Neuron (in vitro differentiated cells): Measurements from ENCODE around the gene STXBP3.

ENCODE experiments used
- H2AFZ ChIP-seq: one replicate; pipeline ENCODE4 v1.6.1; 2013; ENCODE audit warnings: low read depth, mild to moderate bottlenecking, inconsistent platforms, low read length, moderate library complexity
- H3K27me3 ChIP-seq: one replicate; pipeline ENCODE4 v1.6.1; 2013; ENCODE audit warnings: low read length; ENCODE audit not compliant: insufficient read depth
- H3K36me3 ChIP-seq: one replicate; pipeline ENCODE4 v1.6.1; 2013; ENCODE audit warnings: low read length; ENCODE audit not compliant: insufficient read depth
- H3K4me1 ChIP-seq: one replicate; pipeline ENCODE4 v1.6.1; 2013; ENCODE audit warnings: low read length; ENCODE audit not compliant: insufficient read depth
- H3K4me3 ChIP-seq: 2 replicates; pipeline ENCODE4 v1.5.1; 2013; ENCODE audit warnings: mild to moderate bottlenecking, low read length, moderate library complexity
- H3K9me3 ChIP-seq: one replicate; pipeline ENCODE4 v1.6.1; 2013; ENCODE audit warnings: low read length

STXBP3 gene

GRCh38 chr1:108823632-108824031 is 77.2 kb downstream of the STXBP3 start:
- Histone ChIP-seq H3K9me3 (peaks cover 2% of the 10 kb centered on the region), H3K4me3 (no peak overlapping the region), H3K27me3 (no peaks in the 10 kb centered on the region), H3K36me3 (no peaks in the 10 kb centered on the region), H2AFZ (no peak overlapping the region), H3K4me1 (peaks cover 2% of the 10 kb centered on the region)

- H3K27me3 ChIP-seq: no peaks in the 10 kb centered on the region
- peaks cover 2% of the 10 kb centered on the region for H3K9me3 ChIP-seq
- no peak overlapping the region for H2AFZ ChIP-seq
- peaks cover 4% of the 10 kb centered on the region for H3K4me1 ChIP-seq
- H3K4me3 ChIP-seq: no peak overlapping the region
- H3K36me3 ChIP-seq: no peaks in the 10 kb centered on the region
These were observed 77.6 kb downstream of the STXBP3 start for GRCh38 chr1:108824051-108824450.

GRCh38 chr1:108826081-108826635 is 79.7 kb downstream of the STXBP3 start:
- Histone ChIP-seq H3K4me1 (peaks cover 4% of the 10 kb centered on the region), H3K36me3 (no peaks in the 10 kb centered on the region)

GRCh38 chr1:108828074-108828961 is 81.8 kb downstream of the STXBP3 start:
- no peak overlapping the region for H3K4me3 ChIP-seq

More at GRCh38 chr1:108826081-108826635, 79.7 kb downstream of the STXBP3 start:
- H3K4me3 ChIP-seq: no peak overlapping the region
- peaks cover 2% of the 10 kb centered on the region for H3K9me3 ChIP-seq
- H2AFZ ChIP-seq: no peak overlapping the region
- H3K27me3 ChIP-seq: no peaks in the 10 kb centered on the region

GRCh38 chr1:108829498-108829916 is 83.0 kb downstream of the STXBP3 start:
- Histone ChIP-seq H3K4me1 (peaks cover 4% of the 10 kb centered on the region), H3K36me3 (no peaks in the 10 kb centered on the region), H2AFZ (no peak overlapping the region), H3K9me3 (peaks cover 2% of the 10 kb centered on the region), H3K4me3 (no peak overlapping the region), H3K27me3 (no peaks in the 10 kb centered on the region)

More at GRCh38 chr1:108828074-108828961, 81.8 kb downstream of the STXBP3 start:
- no peaks in the 10 kb centered on the region for H3K36me3 ChIP-seq
- peaks cover 4% of the 10 kb centered on the region for H3K4me1 ChIP-seq
- no peak overlapping the region for H2AFZ ChIP-seq
- H3K9me3 ChIP-seq: peaks cover 2% of the 10 kb centered on the region
- no peaks in the 10 kb centered on the region for H3K27me3 ChIP-seq

- no peaks in the 10 kb centered on the region for H3K27me3 ChIP-seq
- H2AFZ ChIP-seq: no peak overlapping the region
- H3K4me3 ChIP-seq: no peak overlapping the region
- peaks cover 4% of the 10 kb centered on the region for H3K4me1 ChIP-seq
- no peaks in the 10 kb centered on the region for H3K9me3 ChIP-seq
- H3K36me3 ChIP-seq: no peaks in the 10 kb centered on the region
These were observed 83.9 kb downstream of the STXBP3 start for GRCh38 chr1:108830119-108831008.

GRCh38 chr1:108831225-108831624 is 84.8 kb downstream of the STXBP3 start:
- H3K36me3 ChIP-seq: no peaks in the 10 kb centered on the region
- no peaks in the 10 kb centered on the region for H3K27me3 ChIP-seq
- H3K9me3 ChIP-seq: no peaks in the 10 kb centered on the region
- no peak overlapping the region for H2AFZ ChIP-seq
- peaks cover 4% of the 10 kb centered on the region for H3K4me1 ChIP-seq
- H3K4me3 ChIP-seq: no peak overlapping the region

- H2AFZ ChIP-seq: no peak overlapping the region
- peaks cover 4% of the 10 kb centered on the region for H3K4me1 ChIP-seq
- no peaks in the 10 kb centered on the region for H3K36me3 ChIP-seq
- H3K4me3 ChIP-seq: no peak overlapping the region
- no peaks in the 10 kb centered on the region for H3K9me3 ChIP-seq
- H3K27me3 ChIP-seq: no peaks in the 10 kb centered on the region
These were observed 86.5 kb downstream of the STXBP3 start for GRCh38 chr1:108832929-108833328.

- no peak overlapping the region for H3K4me3 ChIP-seq
These were observed 95.2 kb downstream of the STXBP3 start for GRCh38 chr1:108841703-108842102.

GRCh38 chr1:108842525-108843181 is 96.2 kb downstream of the STXBP3 start:
- Histone ChIP-seq H3K9me3 (no peaks in the 10 kb centered on the region), H3K4me3 (no peak overlapping the region), H3K27me3 (no peaks in the 10 kb centered on the region), H2AFZ (no peak overlapping the region), H3K36me3 (no peaks in the 10 kb centered on the region), H3K4me1 (no peaks in the 10 kb centered on the region)

More at GRCh38 chr1:108841703-108842102, 95.2 kb downstream of the STXBP3 start:
- Histone ChIP-seq H2AFZ (no peak overlapping the region), H3K9me3 (no peaks in the 10 kb centered on the region), H3K27me3 (no peaks in the 10 kb centered on the region), H3K4me1 (no peaks in the 10 kb centered on the region), H3K36me3 (no peaks in the 10 kb centered on the region)

- Histone ChIP-seq H2AFZ (no peak overlapping the region), H3K9me3 (no peaks in the 10 kb centered on the region), H3K4me3 (no peak overlapping the region), H3K27me3 (no peaks in the 10 kb centered on the region), H3K36me3 (no peaks in the 10 kb centered on the region), H3K4me1 (no peaks in the 10 kb centered on the region)
These were observed 97.1 kb downstream of the STXBP3 start for GRCh38 chr1:108843390-108844137.

GRCh38 chr1:108845446-108845845 is 99.0 kb downstream of the STXBP3 start:
- H2AFZ ChIP-seq: no peak overlapping the region
- H3K36me3 ChIP-seq: no peaks in the 10 kb centered on the region
- H3K27me3 ChIP-seq: no peaks in the 10 kb centered on the region
- no peaks in the 10 kb centered on the region for H3K4me1 ChIP-seq
- no peaks in the 10 kb centered on the region for H3K9me3 ChIP-seq
- H3K4me3 ChIP-seq: no peak overlapping the region
